ENCODE measurements around the gene GPR17.

GPR17 gene

DNA sequence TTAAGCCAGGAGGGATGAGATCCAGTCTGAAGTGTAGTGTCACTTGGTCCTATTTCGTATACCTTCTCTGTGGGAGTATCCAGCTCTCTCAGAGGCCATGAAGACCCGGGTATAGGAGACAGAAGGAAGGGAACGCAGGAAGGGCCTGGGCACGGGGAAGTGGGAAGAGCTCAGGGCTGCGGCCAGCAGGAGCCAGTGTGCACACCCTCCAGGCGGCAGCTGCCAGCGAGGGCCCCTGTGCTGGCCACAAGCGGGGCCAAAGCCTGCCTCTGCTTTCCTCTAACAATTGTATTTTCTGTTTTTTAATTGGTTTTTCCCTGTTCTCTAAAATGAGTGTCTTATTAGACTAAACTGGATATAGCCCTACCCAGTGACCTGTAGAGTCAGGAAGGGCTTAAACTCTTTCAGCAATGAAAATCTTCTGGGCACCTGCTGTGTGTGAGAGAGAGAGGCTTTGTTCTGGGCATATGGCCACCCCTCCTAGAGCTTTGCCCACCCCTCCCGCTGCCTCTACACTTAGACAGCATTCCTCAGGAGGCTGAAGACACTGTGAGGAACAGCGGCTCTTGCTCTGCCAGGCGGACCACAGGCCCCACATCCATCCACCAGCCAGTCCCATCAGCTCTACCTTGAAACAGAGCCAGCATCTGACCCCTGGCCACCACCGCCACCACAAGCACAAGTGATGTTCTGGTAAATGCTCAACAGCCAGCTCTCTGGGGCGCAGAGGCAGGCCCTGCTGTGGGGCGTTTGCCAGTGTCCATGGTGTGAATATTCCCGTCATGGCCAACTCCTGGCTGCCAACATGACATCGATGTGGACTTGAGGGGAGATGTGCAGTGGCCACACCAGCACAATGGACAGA, 9.5 kb downstream of the GPR17 start:
- DNase-seq, result no peak

DNA sequence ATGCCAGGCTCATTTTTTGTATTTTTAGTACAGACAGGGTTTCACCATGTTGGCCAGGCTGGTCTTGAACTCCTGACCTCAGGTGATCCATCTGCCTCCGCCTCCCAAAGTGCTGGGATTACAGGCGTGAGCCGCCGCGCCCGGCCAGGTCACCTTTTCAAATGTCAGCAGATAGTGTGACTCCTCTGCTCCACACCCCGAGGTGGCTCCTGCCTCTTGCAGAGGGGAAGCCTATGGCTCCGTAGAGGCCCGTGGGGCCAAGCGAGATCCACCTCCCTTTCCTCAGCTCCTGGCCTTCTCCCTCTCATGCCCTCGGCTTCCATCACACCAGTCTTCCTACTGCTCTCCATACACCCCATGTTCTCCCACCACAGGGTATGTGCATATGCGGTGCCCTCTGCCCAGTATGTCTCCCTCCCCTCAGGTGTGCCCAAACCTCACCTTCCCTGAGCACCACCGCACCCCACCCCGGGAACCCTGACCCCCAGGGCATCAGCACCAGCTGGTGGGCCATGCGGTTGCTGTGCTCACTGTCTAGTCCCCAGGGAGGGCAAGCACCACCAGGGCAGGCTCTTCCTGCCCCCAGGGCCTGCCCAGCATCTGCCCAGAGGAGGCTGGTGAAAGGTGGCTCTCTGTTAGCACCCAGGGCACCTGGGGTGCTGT, 10.7 kb downstream of the GPR17 start:
- DNase-seq, result no peak

DNA sequence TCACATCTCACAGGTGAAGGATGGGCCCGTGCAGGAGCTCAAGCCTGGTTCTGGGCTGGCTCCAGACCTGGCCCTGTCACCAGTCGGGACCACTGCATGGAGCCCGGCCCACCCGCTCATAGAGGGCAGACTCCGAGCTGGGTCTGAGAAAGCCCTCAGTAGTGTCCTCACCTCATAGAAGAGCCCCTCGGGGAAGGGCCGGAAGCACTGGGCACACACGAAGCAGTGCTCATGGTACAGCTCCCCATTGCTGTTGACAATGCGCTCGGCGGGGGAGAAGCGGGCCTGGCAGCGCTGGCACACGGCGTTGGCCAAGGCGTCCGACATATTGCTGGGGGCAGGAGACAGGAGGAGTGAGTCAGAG, 11.3 kb downstream of the GPR17 start:
- no peak for DNase-seq

DNA sequence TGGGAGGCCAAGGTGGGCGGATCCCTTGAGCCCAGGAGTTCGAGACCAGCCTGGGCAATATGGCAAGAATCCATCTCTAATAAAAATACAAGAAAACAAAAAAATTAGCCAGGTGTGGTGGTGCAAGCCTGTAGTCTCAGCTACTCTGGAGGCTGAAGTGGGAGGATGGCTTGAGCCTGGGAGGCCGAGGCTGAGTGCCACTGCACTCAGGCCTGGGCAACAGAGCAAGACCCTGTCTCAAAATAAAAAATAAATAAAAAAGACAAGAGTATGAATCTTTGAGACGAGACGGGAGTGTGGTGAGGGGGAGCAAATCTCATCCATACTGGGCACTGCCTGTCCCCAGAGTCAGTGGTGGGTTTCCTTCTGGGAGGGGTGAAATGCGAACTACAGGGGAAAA, 12.2 kb downstream of the GPR17 start:
- no peak for DNase-seq

DNA sequence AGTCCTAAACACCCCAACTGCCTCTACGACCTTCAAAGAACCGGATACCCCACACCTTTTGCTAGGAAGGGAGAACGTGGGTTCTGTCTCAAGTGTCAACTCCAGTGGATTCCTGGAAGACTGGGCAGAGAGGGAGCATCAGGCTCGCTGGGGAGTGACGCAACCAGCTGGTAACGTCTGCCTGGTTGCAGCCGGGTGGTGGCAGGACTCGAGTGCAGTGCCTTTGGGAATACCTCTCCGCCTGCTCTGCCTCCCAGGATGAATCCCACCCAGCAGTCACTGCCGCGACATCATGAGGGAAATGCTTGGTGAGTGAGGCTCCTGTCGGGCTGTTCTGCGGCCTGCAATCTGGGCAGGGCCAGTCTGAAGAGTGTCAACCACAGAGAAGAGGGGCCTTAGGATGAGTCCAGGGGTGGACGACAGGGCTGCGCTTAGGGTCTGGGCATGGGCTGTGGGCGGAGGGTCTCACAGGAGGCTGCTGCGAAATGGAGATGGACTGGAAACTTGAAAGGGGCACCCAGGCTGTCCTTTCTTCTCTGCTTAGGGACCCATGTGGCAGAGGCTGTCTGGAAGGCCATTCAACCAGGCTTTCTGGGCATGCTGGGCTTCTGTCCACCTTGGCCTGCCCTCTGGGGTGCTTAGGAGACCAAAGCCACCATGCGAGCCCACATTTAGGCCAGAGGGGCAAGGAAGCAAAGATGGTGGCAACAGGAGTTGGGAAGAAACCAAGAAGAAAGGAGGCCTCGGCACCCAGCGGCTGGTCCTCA, 12.9 kb downstream of the GPR17 start:
- DNase-seq, result no peak

DNA sequence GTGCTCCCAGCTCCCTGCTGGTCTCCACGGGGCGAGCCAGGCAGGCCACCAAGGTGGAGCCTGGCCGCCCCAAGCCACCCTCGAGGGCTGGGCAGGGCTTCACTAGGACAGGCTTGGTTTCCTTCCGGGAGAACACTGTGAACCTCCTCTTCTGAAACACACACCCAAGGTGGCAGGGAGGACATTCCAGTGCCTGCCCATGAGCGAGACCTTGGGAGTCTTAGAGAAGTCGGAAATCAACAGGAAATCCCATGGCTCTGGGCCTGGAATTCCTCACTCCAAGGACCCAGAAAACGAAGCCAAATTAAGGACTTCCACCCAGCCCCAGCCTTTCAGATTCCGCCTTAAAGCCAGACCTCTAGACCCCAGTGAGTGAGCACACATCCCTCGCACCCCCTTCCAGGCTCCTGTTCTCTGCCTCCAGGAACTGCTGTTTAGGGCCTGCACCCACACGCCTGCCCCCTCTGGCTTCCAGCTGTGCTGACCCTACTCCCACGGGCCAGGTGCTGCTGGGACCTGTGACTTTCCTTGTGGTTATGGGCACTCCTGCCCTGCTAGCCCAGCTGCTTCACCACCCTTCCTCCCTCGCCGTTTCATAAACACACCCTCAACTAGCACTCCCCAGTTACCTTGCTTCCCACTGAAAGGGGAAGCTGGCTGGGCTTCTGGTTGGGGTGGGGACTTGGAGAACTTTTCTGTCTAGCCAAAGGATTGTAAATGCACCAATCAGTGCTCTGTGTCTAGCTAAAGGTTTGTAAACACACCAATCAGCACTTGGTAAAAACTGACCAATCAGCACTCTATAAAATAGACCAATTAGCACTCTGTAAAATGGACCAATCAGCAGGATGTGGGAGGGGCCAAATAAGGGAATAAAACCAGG, 13.7 kb downstream of the GPR17 start:
- DNase-seq, result no peak

DNA sequence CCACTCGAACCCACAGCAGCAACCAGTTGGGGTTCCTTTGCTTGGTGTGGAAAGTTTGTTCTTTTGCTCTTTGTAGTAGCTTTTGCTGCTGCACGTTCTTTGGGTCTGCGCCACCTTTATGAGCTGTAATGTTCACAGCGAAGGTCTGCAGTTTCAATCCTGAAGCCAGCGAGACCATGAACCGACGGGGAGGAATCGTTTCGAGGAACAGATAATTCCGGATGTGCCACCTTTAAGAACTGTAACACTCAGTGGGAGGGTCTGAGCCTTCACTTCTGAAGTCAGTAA, 14.3 kb downstream of the GPR17 start:
- DNase-seq, result no peak

DNA sequence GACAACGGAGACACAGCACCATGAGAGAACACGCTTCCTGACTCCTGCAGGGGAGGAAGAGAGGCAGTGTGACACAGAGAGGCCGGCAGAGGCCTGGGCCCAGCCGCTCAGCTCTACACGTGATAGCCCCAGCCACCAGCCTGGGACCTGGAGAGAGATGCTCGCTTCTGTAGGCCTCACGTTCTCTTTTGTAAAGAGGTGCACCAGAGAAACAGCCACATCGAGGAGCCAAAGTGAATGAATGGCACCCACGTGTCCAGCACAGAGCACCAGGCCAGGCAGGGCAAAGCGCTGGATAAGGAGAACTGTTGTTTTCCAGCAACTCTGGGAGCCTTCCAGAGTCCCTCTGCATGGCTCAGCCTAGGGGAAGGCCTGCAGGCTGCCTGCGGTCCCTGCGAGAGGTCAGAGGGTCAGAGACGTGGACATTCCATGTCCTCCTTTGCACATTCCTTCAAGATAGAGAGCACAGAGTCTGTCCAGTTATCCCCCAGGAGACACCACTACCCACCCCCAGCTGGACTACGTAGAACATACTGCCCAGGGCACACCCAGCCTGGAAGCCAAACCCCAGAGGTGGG, 15.2 kb downstream of the GPR17 start:
- DNase-seq, result no peak

DNA sequence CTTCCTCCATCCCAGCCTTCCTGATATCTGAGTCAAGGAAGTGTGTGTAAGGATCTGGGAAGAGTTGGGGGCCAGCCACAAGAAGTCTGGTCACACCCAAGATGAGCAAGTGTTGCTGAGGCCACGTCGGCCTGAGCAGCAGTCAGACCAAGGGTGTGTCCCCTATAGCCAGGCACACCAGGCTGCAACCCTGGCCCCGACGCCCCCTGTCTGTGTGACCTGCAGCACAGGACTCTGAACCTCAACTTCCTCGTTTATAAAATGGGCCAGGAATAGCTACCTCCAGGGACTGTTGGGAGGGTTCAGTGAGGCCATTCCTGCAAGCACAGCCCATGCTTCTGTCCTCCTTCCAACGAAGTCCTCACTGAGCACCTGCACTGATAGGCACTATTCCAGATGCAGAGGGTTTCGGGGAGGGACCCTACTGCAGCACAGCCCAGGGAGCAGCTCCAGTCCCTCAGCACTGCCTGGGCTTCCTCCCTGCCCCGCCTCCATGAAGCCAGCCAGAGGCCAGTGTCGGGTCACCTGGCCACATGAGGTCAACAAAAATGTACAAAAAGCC, 16.1 kb downstream of the GPR17 start:
- no peak for DNase-seq

DNA sequence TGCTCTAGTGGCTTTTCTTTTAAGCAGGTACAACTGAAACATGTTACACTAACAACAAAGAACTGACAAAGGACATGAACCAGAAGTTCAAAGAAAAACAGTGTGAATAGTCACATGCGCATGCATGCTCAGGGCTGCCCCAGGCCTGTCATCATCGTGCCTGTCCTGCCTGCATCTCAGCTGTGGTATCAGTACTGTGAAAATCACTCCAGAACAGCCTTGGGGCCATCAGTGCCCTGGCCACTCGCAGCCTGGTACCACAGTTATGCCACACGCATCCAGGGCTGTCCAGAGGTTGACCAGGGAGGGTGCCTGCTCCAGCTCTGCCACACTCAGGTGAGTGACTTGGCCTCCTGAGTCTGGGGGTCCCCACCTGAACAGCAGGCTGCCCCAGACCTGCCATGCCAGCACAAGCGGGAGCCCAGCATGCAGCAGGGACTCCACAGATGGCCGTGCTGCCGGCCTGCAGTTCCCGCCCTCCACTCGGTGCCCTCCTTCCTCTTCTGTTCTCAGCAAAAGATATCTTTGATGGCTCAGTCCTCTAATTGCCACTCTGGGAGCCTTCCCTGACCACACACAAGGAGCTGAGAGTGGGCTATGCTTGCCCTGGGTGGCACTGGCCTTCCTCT, 17.1 kb downstream of the GPR17 start:
- DNase-seq, result no peak

DNA sequence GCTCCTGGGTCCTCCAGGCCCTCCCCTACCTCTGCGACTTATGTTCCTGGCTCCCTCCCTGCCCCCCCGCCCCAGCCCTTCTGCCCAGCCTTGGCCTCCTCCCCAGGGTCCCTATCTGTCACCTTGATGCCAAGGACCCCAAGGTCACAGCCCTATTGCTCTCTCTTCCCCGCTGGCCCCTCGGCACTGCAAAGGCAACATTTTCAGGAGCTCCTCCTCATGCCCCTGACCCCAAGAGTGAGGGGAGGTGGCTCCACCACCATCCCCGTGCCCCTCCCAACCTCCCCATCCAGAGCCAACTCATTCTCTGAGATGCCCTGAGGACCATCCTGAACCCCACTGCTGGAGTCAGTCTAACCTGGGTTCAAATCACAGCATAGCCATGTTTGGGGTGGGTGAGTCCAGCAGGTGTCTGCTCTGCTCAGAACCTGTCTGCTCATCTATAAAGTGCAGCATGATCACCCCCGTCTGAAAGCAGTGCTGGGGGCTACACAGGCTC, 17.7 kb downstream of the GPR17 start:
- no peak for DNase-seq

DNA sequence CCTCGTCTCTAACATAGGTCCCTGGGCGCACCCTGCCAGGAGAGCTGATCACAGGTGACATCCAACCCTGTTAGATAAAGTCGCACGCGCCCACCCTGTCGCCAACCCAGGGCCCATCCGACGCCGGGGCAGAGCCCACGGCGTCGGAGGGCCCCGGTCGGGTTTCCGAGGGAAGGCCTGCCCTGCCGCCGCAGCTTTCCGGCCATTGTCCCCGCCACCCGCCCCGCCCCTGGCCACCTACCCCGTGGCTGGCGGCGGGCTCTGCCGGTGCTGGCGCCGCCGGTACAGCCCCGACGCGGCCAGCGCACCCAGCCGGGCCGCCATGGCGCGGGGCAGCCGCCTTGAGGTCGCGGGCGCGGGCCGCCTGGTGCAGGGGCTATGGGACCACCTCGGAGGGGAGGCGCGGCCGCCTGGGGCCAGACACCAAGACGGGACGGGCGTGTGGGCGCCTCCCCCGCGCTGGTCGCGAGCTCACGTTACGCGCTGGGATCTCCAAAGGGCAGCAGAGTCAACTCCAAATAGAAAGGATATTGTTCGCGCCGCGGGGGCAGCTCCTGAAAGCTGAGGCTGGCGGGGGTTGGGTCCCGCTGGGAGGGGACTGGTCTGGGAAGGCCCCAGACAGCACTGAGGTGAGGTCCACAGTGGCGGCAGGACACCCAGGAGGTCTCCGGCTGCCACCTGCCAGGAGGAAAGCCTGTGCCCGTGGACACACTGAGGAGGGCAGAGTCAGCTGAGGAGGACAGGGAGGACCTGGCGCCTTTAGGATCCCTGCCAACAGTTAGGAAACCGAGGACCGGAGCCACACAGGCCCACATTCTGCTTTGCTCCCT, 18.3 kb downstream of the GPR17 start:
- DNase-seq, result no peak

DNA sequence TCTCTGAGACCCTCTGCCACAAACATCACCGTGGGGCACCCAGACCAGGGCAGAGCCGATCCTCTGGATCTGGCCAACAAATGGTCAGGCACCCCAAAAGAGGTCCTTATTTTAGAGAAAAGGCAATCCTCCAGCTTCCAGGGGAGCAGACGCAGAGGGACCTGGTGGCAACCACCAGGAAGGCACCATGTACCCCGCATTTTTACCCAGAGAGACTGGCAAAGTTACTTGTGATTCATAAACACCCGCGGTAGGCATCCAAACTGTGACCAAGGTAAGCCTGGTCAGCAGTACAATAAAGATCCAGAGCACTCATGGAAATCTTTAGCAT, 18.9 kb downstream of the GPR17 start:
- DNase-seq, result no peak

DNA sequence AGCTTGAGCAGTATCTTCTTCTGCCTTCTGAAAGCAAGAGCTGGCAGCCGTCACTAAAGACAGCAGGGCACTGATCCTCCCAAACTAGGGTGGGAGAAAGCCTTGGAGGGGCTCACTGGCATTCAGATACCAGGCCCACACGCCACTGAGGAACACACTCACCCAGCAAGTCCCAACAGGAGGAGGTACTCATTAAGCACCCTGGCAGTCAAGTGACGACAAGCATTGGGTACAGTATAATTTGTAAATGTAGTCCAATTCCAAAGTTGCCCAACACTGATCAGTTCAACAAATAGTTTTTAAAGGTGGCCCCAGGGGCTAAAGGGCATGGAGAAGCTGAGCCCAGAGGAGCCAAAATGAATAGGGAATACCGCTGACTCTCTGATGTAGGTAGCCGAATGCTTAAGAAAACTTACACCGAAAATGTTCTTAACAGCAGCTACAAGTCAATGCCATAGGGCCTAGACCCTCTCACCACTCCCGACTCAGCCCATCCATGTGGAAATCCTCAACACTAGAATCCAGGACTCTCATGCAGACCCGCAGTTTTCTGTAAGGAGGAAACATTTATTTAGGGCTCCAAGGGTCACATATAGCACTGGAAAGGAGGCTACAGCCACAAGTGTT, 19.4 kb downstream of the GPR17 start:
- no peak for DNase-seq

DNA sequence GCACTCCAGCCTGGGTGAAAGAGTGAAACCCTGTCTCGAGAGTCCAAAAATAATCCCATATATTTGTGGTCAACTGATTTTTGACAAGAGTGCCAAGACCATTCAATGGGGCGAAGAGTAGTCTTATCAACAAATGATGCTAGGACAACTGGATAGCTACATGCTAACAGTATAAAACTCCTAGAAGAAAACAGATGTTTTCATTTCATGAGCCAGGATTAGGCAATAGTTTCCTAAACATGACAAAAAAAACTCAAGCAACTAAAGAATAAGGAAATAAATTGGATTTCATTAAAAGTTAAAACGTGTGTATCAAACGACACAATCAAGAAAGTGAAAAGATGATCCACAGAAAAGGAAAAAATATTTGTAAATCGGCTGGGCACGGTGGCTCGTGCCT, 23.1 kb downstream of the GPR17 start:
- DNase-seq, result no peak

DNA sequence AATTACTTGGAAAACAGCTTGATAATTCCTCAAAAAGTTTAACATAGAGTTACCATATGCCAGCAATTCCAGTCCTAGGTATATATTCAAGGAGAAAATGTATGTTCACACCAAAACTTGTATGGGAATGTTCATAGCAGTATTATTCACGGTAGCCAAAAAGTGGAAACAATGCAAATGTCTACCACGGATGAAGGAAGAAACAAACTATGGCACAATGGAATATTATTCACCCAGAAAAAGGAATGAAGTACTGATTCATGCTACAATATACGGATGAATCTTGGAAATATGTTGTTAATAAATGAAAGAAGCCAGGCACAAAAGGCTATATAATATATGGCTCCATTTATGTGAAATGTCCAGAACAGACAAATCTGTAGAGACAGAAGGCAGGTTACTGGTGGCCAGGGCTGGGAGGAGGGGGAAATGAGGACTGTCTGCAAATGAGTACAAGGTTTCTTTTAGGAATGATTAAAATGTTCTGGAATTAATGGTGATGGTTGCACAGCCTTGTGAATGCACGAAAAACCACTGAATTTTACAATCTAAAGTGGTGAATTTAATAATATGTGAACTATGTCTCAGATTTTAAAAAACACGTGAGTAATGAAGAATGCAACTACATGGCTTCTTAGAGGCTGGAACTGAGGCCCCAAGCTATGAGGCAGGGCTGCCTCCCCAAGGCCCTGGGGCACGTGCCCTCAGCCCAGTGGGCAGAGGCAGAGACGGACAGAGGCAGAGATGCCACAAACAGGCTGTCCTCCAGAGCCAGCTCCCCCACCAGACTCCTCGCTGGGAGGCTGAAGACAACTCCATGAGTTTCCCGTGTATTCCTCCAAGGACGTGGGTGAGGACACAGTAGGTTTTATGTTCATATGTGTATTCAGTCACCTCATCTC, 24.4 kb downstream of the GPR17 start:
- DNase-seq, result no peak

DNA sequence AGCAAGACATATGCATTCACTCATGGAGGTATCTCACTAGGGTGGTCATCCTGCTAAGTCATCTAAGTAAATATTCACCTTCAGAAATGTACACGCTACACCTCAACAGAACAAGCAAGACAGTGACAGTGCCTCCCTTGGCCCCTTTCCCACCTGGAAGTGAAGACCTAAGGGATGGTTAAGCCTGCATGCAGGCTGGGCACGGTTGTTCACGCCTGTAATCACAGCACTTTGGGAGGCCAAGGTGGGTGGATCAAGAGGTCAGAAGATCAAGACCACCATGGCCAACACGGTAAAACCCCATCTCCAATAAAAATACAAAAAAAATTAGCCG, 25.0 kb downstream of the GPR17 start:
- DNase-seq, result no peak

DNA sequence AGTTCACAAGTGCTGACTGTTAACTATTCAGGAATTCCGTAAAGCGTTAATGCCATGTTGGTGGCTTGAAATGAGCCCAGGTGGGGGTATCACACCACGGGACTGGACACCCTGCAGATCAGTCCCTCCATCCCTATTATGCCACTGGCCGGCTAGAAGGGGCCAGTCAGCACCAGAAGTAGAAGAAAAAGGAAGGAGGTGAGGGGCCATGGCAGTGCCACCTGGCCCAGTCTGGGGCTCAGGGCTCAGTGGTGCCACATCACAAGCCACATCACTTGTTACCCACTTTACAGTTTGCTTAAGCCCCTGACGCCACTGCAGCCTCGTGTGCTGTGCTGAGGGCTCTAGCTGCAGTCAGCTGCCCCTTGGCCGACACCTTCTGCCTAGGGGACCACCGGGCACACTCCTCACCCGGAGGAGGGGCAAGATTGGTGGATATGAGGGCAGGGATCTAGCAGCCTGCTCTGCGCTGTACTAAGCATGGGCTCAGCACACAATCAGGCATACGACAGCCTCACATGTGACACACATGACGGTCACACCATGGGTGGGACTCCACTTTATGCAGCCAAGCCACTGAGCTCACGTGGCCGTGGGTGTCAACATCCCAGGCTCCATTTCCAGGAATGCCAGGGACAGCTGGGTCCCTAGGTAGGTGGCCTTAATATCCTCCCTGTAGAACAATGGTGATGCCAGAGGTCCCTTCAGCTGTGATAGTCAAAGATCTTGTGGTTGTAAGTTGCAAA, 25.8 kb downstream of the GPR17 start:
- DNase-seq, result no peak
